ENCODE measurements around the gene GLCE.

- TF ChIP-seq EZH2 (IDR thresholded peaks at IDR 0.05; ENCODE audit: insufficient read depth, poor library complexity, severe bottlenecking) (no peak), EZH2phosphoT487 (IDR thresholded peaks at IDR 0.05; ENCODE audit: insufficient read depth, low read depth) (no peak)
These were observed 45.6 kb downstream of the GLCE start for GRCh38 chr15:69206079-69206478.

Measured in GM23248 (cell line).